Spleen (tissue), 11 donors: ENCODE measurements around the gene NAGLU. TPM values are rescaled to one million over a fixed set of nuclear protein-coding genes. Genes with fewer than 3 reads are reported as not detected.

ENCODE experiments used
- DNase-seq: peaks from one replicate; pipeline ENCODE4 v3.0.0-alpha.2; 2020
- H3K27ac ChIP-seq, 8 donors: fragments of 200-600 bp; sonication (generic) in 7 of 8; 1 replicate in 4 of 8; 2 replicates in 4 of 8; pipeline versions ENCODE4 v1.5.0 to v1.8.0; 2016 to 2021; ENCODE audit warnings: inconsistent platforms in 4 of 8, mild to moderate bottlenecking in 4 of 8, moderate library complexity in 1 of 8
- H3K27me3 ChIP-seq, 7 donors: fragments of 200-600 bp; sonication (generic) in 6 of 7; replicated peaks in 1 of 7; 1 replicate in 4 of 7; 2 replicates in 3 of 7; pipeline versions ENCODE4 v1.5.0 to v1.8.0; 2016 to 2021; ENCODE audit warnings: inconsistent platforms in 3 of 7, mild to moderate bottlenecking in 1 of 7
- H3K36me3 ChIP-seq, 6 donors: fragments of 200-600 bp; sonication (generic) in 5 of 6; 1 replicate in 4 of 6; 2 replicates in 2 of 6; pipeline versions ENCODE4 v1.5.0 to v1.8.0; 2016 to 2021; ENCODE audit warnings: inconsistent platforms in 2 of 6
- H3K4me1 ChIP-seq, 6 donors: fragments of 200-600 bp; sonication (generic) in 5 of 6; 1 replicate in 3 of 6; 2 replicates in 3 of 6; pipeline versions ENCODE4 v1.5.0 to v1.8.0; 2016 to 2021; ENCODE audit warnings: inconsistent platforms in 3 of 6
- H3K4me3 ChIP-seq, 8 donors: fragments of 200-600 bp; sonication (generic) in 7 of 8; 1 replicate in 4 of 8; 2 replicates in 4 of 8; pipeline versions ENCODE4 v1.5.0 to v1.8.0; 2016 to 2021; ENCODE audit warnings: inconsistent platforms in 4 of 8, mild to moderate bottlenecking in 4 of 8, moderate library complexity in 2 of 8
- H3K9me3 ChIP-seq, 8 donors: fragments of 200-600 bp; sonication (generic) in 7 of 8; 1 replicate in 4 of 8; 2 replicates in 4 of 8; pipeline versions ENCODE4 v1.5.0 to v1.8.0; 2016 to 2021; ENCODE audit warnings: inconsistent platforms in 4 of 8
- POLR2A ChIP-seq, 3 donors: fragments of 450-650 bp; IDR thresholded peaks; one replicate each; pipeline ENCODE4 v1.5.1; 2017; ENCODE audit warnings: antibody characterized with exemption in 3 of 3, mild to moderate bottlenecking in 1 of 3
- POLR2AphosphoS5 ChIP-seq, 3 donors: sonication (generic); formaldehyde crosslinking; IDR thresholded peaks; one replicate each; pipeline ENCODE4 v1.5.1; 2017; ENCODE audit warnings: antibody characterized with exemption in 3 of 3
- WGBS, 5 donors: extraction: QIAGEN DNeasy Blood & Tissue Kit in 3 of 5; methylation state at CpG; one replicate each; pipeline versions ENCODE4 v1.1.5 to v1.1.7; 2013 to 2018; 5-methylcytosine and 5-hydroxymethylcytosine counted together
- intact Hi-C: fragments of 100-400 bp; cut with DNase I; formaldehyde crosslinking; loops from one replicate; pipeline ENCODE4 v1.15.0; 2023; ENCODE audit warnings: low total_unique reads
- polyA plus RNA-seq, 3 donors: library from polyadenylated mRNA; stranded (reverse); fragments of 200-250 nt; gene quantifications; one replicate each; pipeline ENCODE4 v1.2.1, GENCODE V29; 2013
- total RNA-seq, 7 donors: library from RNA; depleted of rRNA in 3 of 7; stranded (reverse); fragments of >200 nt in 3 of 7; fragmentation: NEBNext Ultra II Directional in 4 of 7; extraction: Animal tissue kit (Norgen Biotek cat#: 25700) in 4 of 7; gene quantifications; one replicate each; pipeline versions ENCODE4 v1.1.0 to v1.2.1, GENCODE V29; 2016 to 2021
- TF ChIP-seq, protein P1 (sequence below), 11 experiments: fragments of 200-600 bp in 7 of 11; fragments of 450-650 bp in 4 of 11; sonication (generic) in 4 of 11; IDR thresholded peaks in 8 of 11; conservative IDR thresholded peaks in 3 of 11; 1 replicate in 7 of 11; 2 replicates in 4 of 11; pipeline versions ENCODE4 v1.4.0 to v1.8.0; 2016 to 2021; ENCODE audit warnings: antibody characterized with exemption in 11 of 11, inconsistent platforms in 4 of 11, mild to moderate bottlenecking in 1 of 11
- donor health status: healthy with polysubstance abuse.
- donor health status: DM: no; HTN: no; CAD: no; lungs with moderate emphysema.
- donor health status: DM: no; HTN: no; CAD: no.
- donor health status: Bipolar disorder and iron deficiency.
- donor health status: healthy.
- donor health status: DM: no; HTN: no; CAD: no.
- donor health status: DM: yes; HTN: yes; CAD: no.

The NAGLU gene
- total and polyA plus RNA-seq, 10 donors: 27.3 to 61.0 (median 49.3) TPM

DNA sequence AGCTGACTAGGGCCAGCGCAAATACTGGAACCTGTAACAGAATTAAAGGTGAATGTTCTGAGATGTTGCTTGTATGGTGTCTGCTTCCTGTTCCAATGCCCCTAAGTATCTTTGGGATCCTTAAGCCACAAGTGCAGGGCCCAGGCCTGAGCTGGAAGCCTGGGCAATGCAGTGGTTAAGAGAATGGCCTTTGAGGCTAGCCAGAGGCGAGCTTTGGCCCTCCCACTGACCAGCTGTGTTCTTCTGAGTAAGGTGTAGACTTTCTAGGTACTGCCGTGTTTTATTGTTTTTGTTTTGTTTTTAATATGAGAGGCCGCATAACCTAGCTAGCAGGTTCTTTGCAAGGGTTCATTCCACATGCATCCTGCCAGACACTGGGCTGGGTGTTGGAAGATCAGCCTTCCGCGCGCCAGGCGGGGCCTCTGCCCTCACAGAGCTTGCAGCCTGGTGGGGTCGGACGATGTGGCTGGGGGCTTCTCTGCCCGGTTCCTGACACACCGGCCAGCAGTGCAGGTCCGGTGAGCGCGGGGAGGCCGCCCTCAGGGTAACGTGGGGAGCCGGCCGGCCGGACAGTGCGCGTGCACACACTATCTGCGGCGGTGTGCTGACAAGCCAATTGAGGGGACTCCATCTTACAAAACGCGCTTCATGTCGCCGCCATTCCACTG, 30.3 kb downstream of the NAGLU start:
- Histone ChIP-seq H3K27me3 (no peaks in the 10 kb centered on the region), H3K4me3 (peak overlapping the region; percentile 69 to 98 (median 89)), H3K27ac (peak overlapping the region; percentile 90 to 98 (median 96)), H3K4me1 (peaks cover 36 to 86% (median 66%) of the 10 kb centered on the region in 6 donors), H3K36me3 (peaks cover 0 to 68% (median 51%) of the 10 kb centered on the region in 6 donors), H3K9me3 (no peaks in the 10 kb centered on the region)
- WGBS, 5 donors: 48 to 78% (median 50%) methylated on average over 8 to 28 of the region's 28 CpGs
- TF ChIP-seq, protein P1, sequence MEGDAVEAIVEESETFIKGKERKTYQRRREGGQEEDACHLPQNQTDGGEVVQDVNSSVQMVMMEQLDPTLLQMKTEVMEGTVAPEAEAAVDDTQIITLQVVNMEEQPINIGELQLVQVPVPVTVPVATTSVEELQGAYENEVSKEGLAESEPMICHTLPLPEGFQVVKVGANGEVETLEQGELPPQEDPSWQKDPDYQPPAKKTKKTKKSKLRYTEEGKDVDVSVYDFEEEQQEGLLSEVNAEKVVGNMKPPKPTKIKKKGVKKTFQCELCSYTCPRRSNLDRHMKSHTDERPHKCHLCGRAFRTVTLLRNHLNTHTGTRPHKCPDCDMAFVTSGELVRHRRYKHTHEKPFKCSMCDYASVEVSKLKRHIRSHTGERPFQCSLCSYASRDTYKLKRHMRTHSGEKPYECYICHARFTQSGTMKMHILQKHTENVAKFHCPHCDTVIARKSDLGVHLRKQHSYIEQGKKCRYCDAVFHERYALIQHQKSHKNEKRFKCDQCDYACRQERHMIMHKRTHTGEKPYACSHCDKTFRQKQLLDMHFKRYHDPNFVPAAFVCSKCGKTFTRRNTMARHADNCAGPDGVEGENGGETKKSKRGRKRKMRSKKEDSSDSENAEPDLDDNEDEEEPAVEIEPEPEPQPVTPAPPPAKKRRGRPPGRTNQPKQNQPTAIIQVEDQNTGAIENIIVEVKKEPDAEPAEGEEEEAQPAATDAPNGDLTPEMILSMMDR (IDR thresholded peaks at IDR 0.05 in 8 of 11, conservative IDR thresholded peaks at IDR 0.05 in 3 of 11): no peak
- TF ChIP-seq POLR2A (IDR thresholded peaks at IDR 0.05) (no peak), POLR2AphosphoS5 (IDR thresholded peaks at IDR 0.05) (no peak)
- intact Hi-C loops: no loop called here
- DNase-seq: no peak

DNA sequence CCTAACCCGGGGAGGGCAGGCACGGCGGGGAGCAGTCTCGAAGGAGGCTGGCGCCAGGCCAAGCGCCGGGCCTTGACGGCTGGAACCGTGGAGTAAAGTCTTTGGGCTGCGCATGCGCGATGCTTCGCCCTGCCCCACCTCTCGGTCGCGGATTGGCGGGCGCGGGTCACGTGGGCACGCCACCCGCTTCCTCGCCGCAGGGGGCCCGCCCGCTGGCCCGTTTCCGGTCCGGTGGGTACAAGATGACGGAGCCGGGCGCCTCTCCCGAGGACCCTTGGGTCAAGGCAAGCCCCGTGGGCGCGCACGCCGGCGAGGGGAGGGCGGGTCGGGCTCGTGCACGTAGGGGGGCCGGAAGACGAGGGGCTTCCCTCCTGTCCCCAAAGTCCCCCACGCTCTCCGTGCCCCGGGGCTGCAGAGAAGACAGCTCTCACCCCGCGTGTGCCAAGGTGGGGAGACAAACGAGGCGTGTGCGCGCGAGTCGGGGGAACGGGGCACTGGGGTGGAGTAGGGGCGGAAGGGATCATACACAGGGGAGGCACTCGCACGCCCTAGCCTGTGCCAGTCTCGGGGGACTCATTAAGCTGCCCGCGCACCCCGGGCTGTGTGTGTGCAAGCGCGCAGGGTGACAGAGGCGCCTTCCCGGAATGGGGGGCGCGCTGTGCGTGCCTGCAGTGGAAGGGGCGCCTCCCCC, 31.0 kb downstream of the NAGLU start, which contains the start of gene MLX:
Gene MLX, plus strand, starts transcription at position 218 of the 691 bp plus-strand sequence. Its CDS starts 25 bp downstream, at position 243.
- Histone ChIP-seq H3K4me1 (peaks cover 34 to 83% (median 65%) of the 10 kb centered on the region in 6 donors), H3K9me3 (no peaks in the 10 kb centered on the region), H3K4me3 (peak within 1 kb of the TSS; percentile 69 to 98 (median 89)), H3K36me3 (peaks cover 0 to 75% (median 58%) of the 10 kb centered on the region in 6 donors), H3K27me3 (no peaks in the 10 kb centered on the region), H3K27ac (peak within 1 kb of the TSS; percentile 90 to 98 (median 96))
- TF ChIP-seq POLR2A (IDR thresholded peaks at IDR 0.05): peak in 1 of 3 donors; percentile 24
- TF ChIP-seq POLR2AphosphoS5 (IDR thresholded peaks at IDR 0.05): peak; percentile 90 to 96 (median 92)
- TF ChIP-seq, protein P1 (IDR thresholded peaks at IDR 0.05 in 8 of 11, conservative IDR thresholded peaks at IDR 0.05 in 3 of 11): peak in 1 of 11 experiments; percentile 20
- 0 to 1% (median 0%) methylated on average over 38 to 72 of the region's 72 CpGs for WGBS, 5 donors
- intact Hi-C loops: no loop called here
- peak; percentile 98 for DNase-seq

DNA sequence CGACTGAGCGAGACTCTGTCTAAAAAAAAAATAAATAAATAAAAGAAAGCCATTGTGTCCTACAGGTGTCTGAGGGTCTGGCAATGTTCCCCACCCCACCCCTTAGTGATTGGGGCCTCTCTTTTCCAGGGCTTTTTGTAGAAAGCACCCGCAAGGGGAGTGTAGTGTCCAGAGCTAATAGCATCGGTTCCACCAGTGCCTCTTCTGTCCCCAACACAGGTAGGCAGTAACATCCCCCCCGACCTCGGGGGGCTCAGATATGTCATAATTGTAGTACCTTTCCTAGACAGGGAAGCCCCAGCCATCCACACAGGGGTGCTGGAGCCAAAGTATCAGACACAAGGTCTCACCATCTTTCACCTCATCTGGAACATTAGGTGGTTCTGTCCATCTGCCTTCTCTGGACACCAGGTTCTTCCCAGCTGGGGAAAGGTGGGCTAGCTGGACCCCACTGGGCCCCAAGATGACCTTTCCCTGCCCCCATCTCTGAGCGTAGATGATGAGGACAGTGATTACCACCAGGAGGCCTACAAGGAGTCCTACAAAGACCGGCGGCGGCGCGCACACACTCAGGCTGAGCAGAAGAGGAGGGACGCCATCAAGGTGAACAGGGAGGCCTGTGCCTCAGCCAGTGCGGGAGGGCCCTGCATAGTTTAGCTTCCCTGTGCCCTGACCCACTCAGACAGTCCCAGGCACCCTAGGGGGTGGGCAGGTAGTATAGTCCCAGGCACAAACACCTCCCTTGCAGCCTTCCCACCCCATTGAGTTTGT, 32.5 kb downstream of the NAGLU start:
- Histone ChIP-seq H3K27me3 (no peaks in the 10 kb centered on the region), H3K4me3 (peak overlapping the region in 4 of 8 donors; percentile 85 to 92 (median 90)), H3K27ac (peak overlapping the region in 6 of 8 donors; percentile 90 to 98 (median 96)), H3K9me3 (no peaks in the 10 kb centered on the region), H3K36me3 (peaks cover 0 to 86% (median 73%) of the 10 kb centered on the region in 6 donors), H3K4me1 (peaks cover 23 to 84% (median 53%) of the 10 kb centered on the region in 6 donors)
- WGBS, 5 donors: 81 to 93% (median 86%) methylated on average over 11 to 14 of the region's 14 CpGs
- DNase-seq: no peak
- intact Hi-C loops: no loop called here
- TF ChIP-seq POLR2AphosphoS5 (IDR thresholded peaks at IDR 0.05): no peak
- no peak for TF ChIP-seq POLR2A (IDR thresholded peaks at IDR 0.05)
- TF ChIP-seq, protein P1 (IDR thresholded peaks at IDR 0.05 in 8 of 11, conservative IDR thresholded peaks at IDR 0.05 in 3 of 11): no peak
